Measurements from ENCODE around the gene IFNAR1.
"Not testable (repeated sequence)": the region's sequence is repeated elsewhere in the genome, so short reads cannot be mapped to it uniquely, and the experiment has no call there.

The IFNAR1 gene

DNA sequence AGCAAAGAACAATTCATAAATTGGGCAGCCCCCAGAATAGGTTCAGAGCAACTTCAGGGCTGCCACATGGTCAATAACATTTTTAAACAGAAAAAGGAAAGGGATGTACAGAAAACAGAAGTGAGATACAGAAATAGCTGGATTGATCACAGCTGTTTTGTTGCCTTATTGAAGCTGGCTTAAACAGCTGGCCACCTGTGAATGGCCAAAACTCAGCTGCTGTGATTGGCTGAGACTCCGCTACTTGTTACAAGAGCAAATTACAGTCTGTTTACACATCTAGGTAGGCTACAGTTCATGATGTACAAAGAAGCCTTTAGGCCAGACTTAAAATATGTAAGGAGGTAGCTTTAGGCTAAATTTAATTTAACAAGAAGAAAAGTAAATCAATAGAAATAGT is 11.6 kb upstream of the IFNAR1 start:
- no peak for DNase-seq (ENCODE audit: low spot score)
- TF ChIP-seq, protein P1, sequence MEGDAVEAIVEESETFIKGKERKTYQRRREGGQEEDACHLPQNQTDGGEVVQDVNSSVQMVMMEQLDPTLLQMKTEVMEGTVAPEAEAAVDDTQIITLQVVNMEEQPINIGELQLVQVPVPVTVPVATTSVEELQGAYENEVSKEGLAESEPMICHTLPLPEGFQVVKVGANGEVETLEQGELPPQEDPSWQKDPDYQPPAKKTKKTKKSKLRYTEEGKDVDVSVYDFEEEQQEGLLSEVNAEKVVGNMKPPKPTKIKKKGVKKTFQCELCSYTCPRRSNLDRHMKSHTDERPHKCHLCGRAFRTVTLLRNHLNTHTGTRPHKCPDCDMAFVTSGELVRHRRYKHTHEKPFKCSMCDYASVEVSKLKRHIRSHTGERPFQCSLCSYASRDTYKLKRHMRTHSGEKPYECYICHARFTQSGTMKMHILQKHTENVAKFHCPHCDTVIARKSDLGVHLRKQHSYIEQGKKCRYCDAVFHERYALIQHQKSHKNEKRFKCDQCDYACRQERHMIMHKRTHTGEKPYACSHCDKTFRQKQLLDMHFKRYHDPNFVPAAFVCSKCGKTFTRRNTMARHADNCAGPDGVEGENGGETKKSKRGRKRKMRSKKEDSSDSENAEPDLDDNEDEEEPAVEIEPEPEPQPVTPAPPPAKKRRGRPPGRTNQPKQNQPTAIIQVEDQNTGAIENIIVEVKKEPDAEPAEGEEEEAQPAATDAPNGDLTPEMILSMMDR (IDR thresholded peaks at IDR 0.05; ENCODE audit: extremely low read depth, insufficient read depth, missing control alignments), result no peak
- in situ Hi-C loops (cut with MboI; ENCODE audit: low pct_unique_long_range_greater_than_20kb, low sequenced_read_pairs, unreplicated experiment), result no loop called here

GRCh38 chr21:33313611-33314010 is 11.2 kb upstream of the IFNAR1 start:
- in situ Hi-C loops (cut with MboI; ENCODE audit: low pct_unique_long_range_greater_than_20kb, low sequenced_read_pairs, unreplicated experiment), result no loop called here
- TF ChIP-seq, protein P1 (IDR thresholded peaks at IDR 0.05; ENCODE audit: extremely low read depth, insufficient read depth, missing control alignments), result no peak
- DNase-seq (ENCODE audit: low spot score), result no peak

DNA sequence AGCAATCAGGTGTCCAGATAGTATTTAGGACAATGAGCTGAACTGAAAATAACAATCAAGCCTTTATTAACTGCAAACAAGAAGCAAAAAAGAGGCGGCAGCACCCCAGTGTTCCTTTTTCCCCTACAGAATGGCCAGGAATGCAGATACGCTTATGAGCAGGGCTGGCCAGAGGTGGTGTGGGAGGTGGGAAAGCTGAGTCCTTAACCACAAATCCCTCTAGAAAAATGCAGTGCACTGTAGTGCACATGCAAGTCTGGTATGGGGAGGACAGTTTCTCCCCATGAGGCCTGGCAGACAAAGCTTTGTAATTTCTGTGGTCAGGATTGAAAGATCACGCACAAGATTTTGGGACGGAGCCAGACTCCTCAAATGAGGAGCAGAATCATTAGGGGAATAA is 10.7 kb upstream of the IFNAR1 start:
- no peak for DNase-seq (ENCODE audit: low spot score)
- in situ Hi-C loops (cut with MboI; ENCODE audit: low pct_unique_long_range_greater_than_20kb, low sequenced_read_pairs, unreplicated experiment), result no loop called here
- TF ChIP-seq, protein P1 (IDR thresholded peaks at IDR 0.05; ENCODE audit: extremely low read depth, insufficient read depth, missing control alignments), result no peak

GRCh38 chr21:33315946-33316710 is 8.6 kb upstream of the IFNAR1 start:
- TF ChIP-seq, protein P1 (IDR thresholded peaks at IDR 0.05; ENCODE audit: extremely low read depth, insufficient read depth, missing control alignments), result no peak
- DNase-seq (ENCODE audit: low spot score), result no peak
- in situ Hi-C loops (cut with MboI; ENCODE audit: low pct_unique_long_range_greater_than_20kb, low sequenced_read_pairs, unreplicated experiment), result no loop called here

DNA sequence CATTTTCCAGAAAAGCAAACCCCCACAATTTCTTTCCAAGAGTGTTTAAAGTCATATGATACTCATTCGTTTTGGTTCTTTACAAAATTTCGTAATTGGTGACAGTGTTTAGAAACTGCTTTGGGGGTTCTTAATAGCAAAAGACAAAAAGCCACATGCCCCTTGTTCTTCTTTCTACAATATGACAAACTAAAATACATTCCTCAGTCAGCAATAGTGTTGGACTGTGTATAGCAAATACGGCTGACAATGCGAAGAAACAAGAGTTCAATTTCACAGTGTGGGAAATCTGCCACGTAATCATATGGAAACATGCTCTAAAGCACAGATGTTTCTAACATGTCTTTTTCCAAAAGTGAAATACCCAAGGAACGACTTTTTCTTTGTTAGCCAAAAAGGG is 7.6 kb upstream of the IFNAR1 start:
- TF ChIP-seq, protein P1 (IDR thresholded peaks at IDR 0.05; ENCODE audit: extremely low read depth, insufficient read depth, missing control alignments), result no peak
- DNase-seq (ENCODE audit: low spot score), result no peak
- in situ Hi-C loops (cut with MboI; ENCODE audit: low pct_unique_long_range_greater_than_20kb, low sequenced_read_pairs, unreplicated experiment), result no loop called here

- in situ Hi-C loops (cut with MboI; ENCODE audit: low pct_unique_long_range_greater_than_20kb, low sequenced_read_pairs, unreplicated experiment), result no loop called here
- no peak for DNase-seq (ENCODE audit: low spot score)
- TF ChIP-seq, protein P1 (IDR thresholded peaks at IDR 0.05; ENCODE audit: extremely low read depth, insufficient read depth, missing control alignments), result no peak
Observed at GRCh38 chr21:33317786-33318486, 6.8 kb upstream of the IFNAR1 start.

DNA sequence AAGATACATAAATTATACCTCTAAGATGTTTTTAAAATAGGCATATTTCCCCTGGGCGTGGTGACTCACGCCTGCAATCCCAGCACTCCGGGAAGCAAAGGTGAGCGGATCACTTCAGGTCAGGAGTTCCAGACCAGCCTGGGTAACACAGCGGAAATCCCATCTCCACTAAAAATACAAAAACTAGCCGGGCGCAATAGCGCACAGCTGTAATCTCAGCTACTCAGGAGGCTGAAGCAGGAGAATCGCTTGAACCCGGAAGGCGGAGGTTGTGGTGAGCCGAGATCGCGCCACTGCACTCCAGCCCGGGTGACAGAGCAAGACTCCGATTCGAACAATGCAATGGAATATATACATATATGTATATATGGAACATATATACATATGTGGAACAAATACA is 3.8 kb upstream of the IFNAR1 start:
- not testable (repeated sequence) for DNase-seq (ENCODE audit: low spot score)

DNA sequence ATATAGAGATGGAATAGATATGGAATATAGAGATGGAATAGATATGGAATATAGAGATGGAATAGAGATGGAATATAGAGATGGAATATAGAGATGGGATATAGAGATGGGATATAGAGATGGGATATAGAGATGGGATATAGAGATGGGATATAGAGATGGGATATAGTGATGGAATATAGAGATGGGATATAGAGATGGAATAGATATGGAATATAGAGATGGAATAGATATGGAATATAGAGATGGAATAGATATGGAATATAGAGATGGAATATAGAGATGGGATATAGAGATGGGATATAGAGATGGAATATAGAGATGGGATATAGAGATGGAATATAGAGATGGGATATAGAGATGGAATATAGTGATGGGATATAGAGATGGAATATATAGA is 1.2 kb upstream of the IFNAR1 start:
- DNase-seq (ENCODE audit: low spot score); in situ Hi-C loops (cut with MboI; ENCODE audit: low pct_unique_long_range_greater_than_20kb, low sequenced_read_pairs, unreplicated experiment): not testable (repeated sequence)

More for the DNA sequence above, 3.8 kb upstream of the IFNAR1 start:
- in situ Hi-C loops (cut with MboI; ENCODE audit: low pct_unique_long_range_greater_than_20kb, low sequenced_read_pairs, unreplicated experiment), result not testable (repeated sequence)

Data from GM13977 (cell line).